ENCODE results near the gene GPD2. TPM values are rescaled to one million over a fixed set of nuclear protein-coding genes. Genes with fewer than 3 reads are reported as not detected.
"Not testable (repeated sequence)": the region's sequence is repeated elsewhere in the genome, so short reads cannot be mapped to it uniquely, and the experiment has no call there.

The GPD2 gene
- total RNA-seq, 1 donor from 2014 or later = 19.1 TPM

- H3K4me3 ChIP-seq (ENCODE audit: low read depth, low read length) = no peak overlapping the region
- no peaks in the 10 kb centered on the region for H3K27me3 ChIP-seq (ENCODE audit: control insufficient read depth, insufficient read depth, low read length)
- no peak for DNase-seq (ENCODE audit: low read depth)
- TF ChIP-seq CTCF (IDR thresholded peaks at IDR 0.05; ENCODE audit: insufficient read depth, low read length, poor library complexity, severe bottlenecking) = no peak
- H3K36me3 ChIP-seq (ENCODE audit: control insufficient read depth, insufficient read depth, low read length) = no peaks in the 10 kb centered on the region
Observed at GRCh38 chr2:156526950-156527636, 90.9 kb downstream of the GPD2 start.

- H3K4me3 ChIP-seq (ENCODE audit: low read depth, low read length); DNase-seq (ENCODE audit: low read depth); H3K36me3 ChIP-seq (ENCODE audit: control insufficient read depth, insufficient read depth, low read length): not testable (repeated sequence)
Observed at GRCh38 chr2:156528583-156528982, 92.4 kb downstream of the GPD2 start.

GRCh38 chr2:156532989-156533388 is 96.8 kb downstream of the GPD2 start:
- DNase-seq (ENCODE audit: low read depth) = no peak
- Histone ChIP-seq H3K27me3 (ENCODE audit: control insufficient read depth, insufficient read depth, low read length) (no peaks in the 10 kb centered on the region), H3K36me3 (ENCODE audit: control insufficient read depth, insufficient read depth, low read length) (no peaks in the 10 kb centered on the region), H3K4me3 (ENCODE audit: low read depth, low read length) (no peak overlapping the region)
- no peak for TF ChIP-seq CTCF (IDR thresholded peaks at IDR 0.05; ENCODE audit: insufficient read depth, low read length, poor library complexity, severe bottlenecking)

More at GRCh38 chr2:156528583-156528982, 92.4 kb downstream of the GPD2 start:
- not testable (repeated sequence) for H3K27me3 ChIP-seq (ENCODE audit: control insufficient read depth, insufficient read depth, low read length)

GRCh38 chr2:156536534-156536933 is 100.4 kb downstream of the GPD2 start:
- TF ChIP-seq CTCF (IDR thresholded peaks at IDR 0.05; ENCODE audit: insufficient read depth, low read length, poor library complexity, severe bottlenecking) = no peak
- no peak overlapping the region for H3K4me3 ChIP-seq (ENCODE audit: low read depth, low read length)
- DNase-seq (ENCODE audit: low read depth) = no peak
- no peaks in the 10 kb centered on the region for H3K27me3 ChIP-seq (ENCODE audit: control insufficient read depth, insufficient read depth, low read length)
- no peaks in the 10 kb centered on the region for H3K36me3 ChIP-seq (ENCODE audit: control insufficient read depth, insufficient read depth, low read length)

- no peaks in the 10 kb centered on the region for H3K27me3 ChIP-seq (ENCODE audit: control insufficient read depth, insufficient read depth, low read length)
- no peak for TF ChIP-seq CTCF (IDR thresholded peaks at IDR 0.05; ENCODE audit: insufficient read depth, low read length, poor library complexity, severe bottlenecking)
- DNase-seq (ENCODE audit: low read depth) = no peak
- no peak overlapping the region for H3K4me3 ChIP-seq (ENCODE audit: low read depth, low read length)
- H3K36me3 ChIP-seq (ENCODE audit: control insufficient read depth, insufficient read depth, low read length) = no peaks in the 10 kb centered on the region
Observed at GRCh38 chr2:156537141-156537540, 101.0 kb downstream of the GPD2 start.

GRCh38 chr2:156538083-156538504 is 101.9 kb downstream of the GPD2 start:
- Histone ChIP-seq H3K36me3 (ENCODE audit: control insufficient read depth, insufficient read depth, low read length) (no peaks in the 10 kb centered on the region), H3K4me3 (ENCODE audit: low read depth, low read length) (no peak overlapping the region), H3K27me3 (ENCODE audit: control insufficient read depth, insufficient read depth, low read length) (no peaks in the 10 kb centered on the region)
- no peak for DNase-seq (ENCODE audit: low read depth)
- TF ChIP-seq CTCF (IDR thresholded peaks at IDR 0.05; ENCODE audit: insufficient read depth, low read length, poor library complexity, severe bottlenecking) = no peak

All from kidney epithelial cell (primary cell).